WTC11 (cell line): ENCODE measurements around the gene NUDT3. TPM values are rescaled to one million over a fixed set of nuclear protein-coding genes. Genes with fewer than 3 reads are reported as not detected.

Experiments
- ATAC-seq: fragments of 200-7000 bp; cut with Tn5 transposase; 2 replicates; pipeline ENCODE4 v1.10.0; 2021; ENCODE audit warnings: mild to moderate bottlenecking, moderate library complexity
- Bru-seq: library from RNA; stranded (reverse); fragments of 400-500 nt; gene quantifications from one replicate; lab custom pipeline; 2021; lab: Mats Ljungman, UMichigan
- CTCF ChIA-PET: fragments of 300-600 bp; sonication (Branson Sonifier 250); formaldehyde crosslinking; loops from one replicate; lab custom pipeline; 2021; ENCODE audit warnings: antibody characterized with exemption; lab: Charles Lee
- POLR2A ChIA-PET: fragments of 350-600 bp; sonication (Branson Sonifier 250); formaldehyde crosslinking; loops from one replicate; lab custom pipeline; 2021; ENCODE audit warnings: antibody characterized with exemption; lab: Charles Lee
- DNase-seq: peaks from one replicate; pipeline ENCODE4 v3.0.0; 2021; ENCODE audit warnings: low spot score
- H3K27ac Mint-ChIP-seq: 2 replicates; pipeline ENCODE4 v1.8.0; 2021; ENCODE audit warnings: mixed read lengths
- H3K27me3 Mint-ChIP-seq: 2 replicates; pipeline ENCODE4 v1.8.0; 2021; ENCODE audit warnings: low read depth, mild to moderate bottlenecking, moderate library complexity, mixed read lengths
- H3K36me3 Mint-ChIP-seq: 2 replicates; pipeline ENCODE4 v1.8.0; 2021; ENCODE audit warnings: mixed read lengths
- H3K4me1 Mint-ChIP-seq: 2 replicates; pipeline ENCODE4 v1.8.0; 2022; ENCODE audit warnings: mixed read lengths
- H3K4me3 Mint-ChIP-seq: 2 replicates; pipeline ENCODE4 v1.8.0; 2021; ENCODE audit warnings: mild to moderate bottlenecking, moderate library complexity, mixed read lengths
- H3K9me3 Mint-ChIP-seq: 2 replicates; pipeline ENCODE4 v1.8.0; 2021; ENCODE audit warnings: mixed read lengths
- CREM ChIP-seq: sonication (generic); formaldehyde crosslinking; IDR thresholded peaks from 2 replicates; pipeline ENCODE4 v1.8.1; 2022; ENCODE audit warnings: mild to moderate bottlenecking, missing genetic modification reagents, moderate library complexity
- GRHL2 ChIP-seq: fragments of 250-450 bp; sonication (Bioruptor Pico); IDR thresholded peaks from 2 replicates; pipeline ENCODE4 v1.8.0; 2022; ENCODE audit warnings: mild to moderate bottlenecking, moderate library complexity; ENCODE audit not compliant: insufficient replicate concordance, severe bottlenecking
- GTF2I ChIP-seq: fragments of 250-450 bp; sonication (Bioruptor Pico); conservative IDR thresholded peaks from 2 replicates; pipeline ENCODE4 v1.4.0; 2021; ENCODE audit warnings: mild to moderate bottlenecking
- MAX ChIP-seq: sonication (generic); formaldehyde crosslinking; IDR thresholded peaks from 2 replicates; pipeline ENCODE4 v1.8.0; 2022; ENCODE audit warnings: mild to moderate bottlenecking, missing genetic modification reagents
- MYBL2 ChIP-seq: sonication (generic); formaldehyde crosslinking; IDR thresholded peaks from 2 replicates; pipeline ENCODE4 v1.8.1; 2023; ENCODE audit warnings: mild to moderate bottlenecking, moderate library complexity, missing genetic modification reagents
- NR2C2 ChIP-seq: sonication (generic); formaldehyde crosslinking; IDR thresholded peaks from 2 replicates; pipeline ENCODE4 v1.8.0; 2022; ENCODE audit warnings: mild to moderate bottlenecking, missing genetic modification reagents
- SMAD3 ChIP-seq: sonication (generic); formaldehyde crosslinking; IDR thresholded peaks from 2 replicates; pipeline ENCODE4 v1.8.0; 2022; ENCODE audit warnings: missing genetic modification reagents, mild to moderate bottlenecking, borderline replicate concordance
- SOX15 ChIP-seq: fragments of 250-450 bp; sonication (Bioruptor Pico); IDR thresholded peaks from 2 replicates; pipeline ENCODE4 v1.9.0; 2021; ENCODE audit warnings: mild to moderate bottlenecking
- STAT6 ChIP-seq: sonication (generic); formaldehyde crosslinking; conservative IDR thresholded peaks from 2 replicates; pipeline ENCODE4 v1.8.1; 2023; ENCODE audit warnings: mild to moderate bottlenecking, low read depth, missing genetic modification reagents, moderate library complexity
- TCF7 ChIP-seq: sonication (generic); formaldehyde crosslinking; IDR thresholded peaks from 2 replicates; pipeline ENCODE4 v1.8.0; 2022; ENCODE audit warnings: mild to moderate bottlenecking, low read depth, missing genetic modification reagents, moderate library complexity
- TEAD1 ChIP-seq: sonication (generic); formaldehyde crosslinking; IDR thresholded peaks from 2 replicates; pipeline ENCODE4 v1.8.0; 2022; ENCODE audit warnings: mild to moderate bottlenecking, missing genetic modification reagents
- TEAD4 ChIP-seq: sonication (generic); formaldehyde crosslinking; IDR thresholded peaks from 2 replicates; pipeline ENCODE4 v1.8.0; 2022; ENCODE audit warnings: mild to moderate bottlenecking, missing genetic modification reagents
- ZNF121 ChIP-seq: sonication (generic); formaldehyde crosslinking; IDR thresholded peaks from 2 replicates; pipeline ENCODE4 v1.8.0; 2023; ENCODE audit warnings: missing genetic modification reagents
- ZNF219 ChIP-seq: sonication (generic); formaldehyde crosslinking; IDR thresholded peaks from 2 replicates; pipeline ENCODE4 v1.8.0; 2023; ENCODE audit warnings: missing genetic modification reagents, mild to moderate bottlenecking, borderline replicate concordance
- ZNF317 ChIP-seq: sonication (generic); formaldehyde crosslinking; IDR thresholded peaks from 2 replicates; pipeline ENCODE4 v1.8.1; 2023; ENCODE audit warnings: low read depth, mild to moderate bottlenecking, moderate library complexity, missing genetic modification reagents, borderline replicate concordance
- ZNF425 ChIP-seq: fragments of 250-450 bp; sonication (Bioruptor Pico); conservative IDR thresholded peaks from 2 replicates; pipeline ENCODE4 v1.9.0; 2021; ENCODE audit warnings: mild to moderate bottlenecking
- long read RNA-seq, 3 experiments: library from RNA in 1 of 3; library from capped mRNA in 1 of 3; library from polyadenylated mRNA in 1 of 3; unstranded in 2 of 3; stranded (forward) in 1 of 3; transcript quantifications; one replicate each; pipeline ENCODE4 v2.0.0, GENCODE V29; 2021
- total RNA-seq: library from RNA; stranded (reverse); gene quantifications from 3 replicates; pipeline ENCODE4 v1.2.3, GENCODE V29; 2021
- TF ChIP-seq, protein P1 (sequence below): sonication (generic); formaldehyde crosslinking; IDR thresholded peaks from 2 replicates; pipeline ENCODE4 v1.8.1; 2022; ENCODE audit warnings: missing genetic modification reagents, borderline replicate concordance
- TF ChIP-seq, protein P2 (sequence below): sonication (generic); formaldehyde crosslinking; conservative IDR thresholded peaks from 2 replicates; pipeline ENCODE4 v1.8.1; 2022; ENCODE audit warnings: mild to moderate bottlenecking, missing genetic modification reagents
- TF ChIP-seq, protein P3 (sequence below): sonication (generic); formaldehyde crosslinking; IDR thresholded peaks from 2 replicates; pipeline ENCODE4 v1.8.1; 2022; ENCODE audit warnings: low read depth, mild to moderate bottlenecking, moderate library complexity, missing genetic modification reagents, borderline replicate concordance
- TF ChIP-seq, protein P4 (sequence below): sonication (generic); formaldehyde crosslinking; IDR thresholded peaks from 2 replicates; pipeline ENCODE4 v1.8.1; 2023; ENCODE audit warnings: mild to moderate bottlenecking, missing genetic modification reagents
- TF ChIP-seq, protein P5 (sequence below): sonication (generic); formaldehyde crosslinking; IDR thresholded peaks from 2 replicates; pipeline ENCODE4 v1.8.0; 2022; ENCODE audit warnings: mild to moderate bottlenecking, missing genetic modification reagents

Gene NUDT3
- total RNA-seq, result 24.6 to 30.0 TPM (median 24.8 TPM) in 3 replicates
- percentile 95 among the genes with signal in this experiment for Bru-seq, nascent RNA
- long read RNA-seq, experiment 1, full-length matches to known transcripts, result 144 of 240 reads
- long read RNA-seq, experiment 1, partial matches to known transcripts, result 3 of 240 reads
- long read RNA-seq, experiment 1, other reads (novel, unspliced or antisense), result 93 of 240 reads
- long read RNA-seq, experiment 2, full-length matches to known transcripts, result 46 of 92 reads
- long read RNA-seq, experiment 2, partial matches to known transcripts, result 2 of 92 reads
- long read RNA-seq, experiment 2, other reads (novel, unspliced or antisense), result 44 of 92 reads
- long read RNA-seq, experiment 3, full-length matches to known transcripts, result 6 of 7 reads
- long read RNA-seq, experiment 3, partial matches to known transcripts, result 0 of 7 reads
- long read RNA-seq, experiment 3, other reads (novel, unspliced or antisense), result 1 of 7 reads

- H3K36me3 Mint-ChIP-seq, result peaks cover 12% of the 10 kb centered on the region
- H3K27me3 Mint-ChIP-seq, result no peaks in the 10 kb centered on the region; the same call in 1 of the 2 replicates
- peaks cover 15% of the 10 kb centered on the region for H3K4me1 Mint-ChIP-seq
- H3K4me3 Mint-ChIP-seq, result peak within 1 kb of the TSS; percentile 90
- DNase-seq (peak; percentile 93), ATAC-seq (peak; percentile 91)
- POLR2A ChIA-PET, result no interaction called here
- CTCF ChIA-PET, result interaction anchor here (1.3 kb wide), 1 partner anchor 143 kb away, joined by 3 read pairs; no protein-coding TSS in a partner anchor
- peaks cover 12% of the 10 kb centered on the region for H3K9me3 Mint-ChIP-seq
- H3K27ac Mint-ChIP-seq, result peak within 1 kb of the TSS; percentile 82
- TF ChIP-seq GRHL2 (no peak), MAX (CRISPR knock-in tag) (peak; percentile 55), SMAD3 (CRISPR knock-in tag) (no peak), TEAD1 (no peak; the same call in 1 of the 2 replicates), CREM (CRISPR knock-in tag) (peak; percentile 80; the same call in 1 of the 2 replicates), TEAD4 (CRISPR knock-in tag) (no peak), ZNF317 (no peak), NR2C2 (CRISPR knock-in tag) (no peak), ZNF121 (CRISPR knock-in tag) (no peak), ZNF219 (CRISPR knock-in tag) (no peak), GTF2I (no peak), MYBL2 (CRISPR knock-in tag) (no peak), STAT6 (CRISPR knock-in tag) (no peak), ZNF425 (CRISPR knock-in tag) (no peak), SOX15 (no peak), TCF7 (no peak)
- TF ChIP-seq, protein P1, sequence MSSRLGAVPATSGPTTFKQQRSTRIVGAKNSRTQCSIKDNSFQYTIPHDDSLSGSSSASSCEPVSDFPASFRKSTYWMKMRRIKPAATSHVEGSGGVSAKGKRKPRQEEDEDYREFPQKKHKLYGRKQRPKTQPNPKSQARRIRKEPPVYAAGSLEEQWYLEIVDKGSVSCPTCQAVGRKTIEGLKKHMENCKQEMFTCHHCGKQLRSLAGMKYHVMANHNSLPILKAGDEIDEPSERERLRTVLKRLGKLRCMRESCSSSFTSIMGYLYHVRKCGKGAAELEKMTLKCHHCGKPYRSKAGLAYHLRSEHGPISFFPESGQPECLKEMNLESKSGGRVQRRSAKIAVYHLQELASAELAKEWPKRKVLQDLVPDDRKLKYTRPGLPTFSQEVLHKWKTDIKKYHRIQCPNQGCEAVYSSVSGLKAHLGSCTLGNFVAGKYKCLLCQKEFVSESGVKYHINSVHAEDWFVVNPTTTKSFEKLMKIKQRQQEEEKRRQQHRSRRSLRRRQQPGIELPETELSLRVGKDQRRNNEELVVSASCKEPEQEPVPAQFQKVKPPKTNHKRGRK (CRISPR knock-in tag), result no peak
- TF ChIP-seq, protein P2, sequence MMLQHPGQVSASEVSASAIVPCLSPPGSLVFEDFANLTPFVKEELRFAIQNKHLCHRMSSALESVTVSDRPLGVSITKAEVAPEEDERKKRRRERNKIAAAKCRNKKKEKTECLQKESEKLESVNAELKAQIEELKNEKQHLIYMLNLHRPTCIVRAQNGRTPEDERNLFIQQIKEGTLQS, result no peak
- TF ChIP-seq, protein P3, sequence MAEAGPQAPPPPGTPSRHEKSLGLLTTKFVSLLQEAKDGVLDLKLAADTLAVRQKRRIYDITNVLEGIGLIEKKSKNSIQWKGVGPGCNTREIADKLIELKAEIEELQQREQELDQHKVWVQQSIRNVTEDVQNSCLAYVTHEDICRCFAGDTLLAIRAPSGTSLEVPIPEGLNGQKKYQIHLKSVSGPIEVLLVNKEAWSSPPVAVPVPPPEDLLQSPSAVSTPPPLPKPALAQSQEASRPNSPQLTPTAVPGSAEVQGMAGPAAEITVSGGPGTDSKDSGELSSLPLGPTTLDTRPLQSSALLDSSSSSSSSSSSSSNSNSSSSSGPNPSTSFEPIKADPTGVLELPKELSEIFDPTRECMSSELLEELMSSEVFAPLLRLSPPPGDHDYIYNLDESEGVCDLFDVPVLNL (CRISPR knock-in tag), result no peak; the same call in 1 of the 2 replicates
- TF ChIP-seq, protein P4, sequence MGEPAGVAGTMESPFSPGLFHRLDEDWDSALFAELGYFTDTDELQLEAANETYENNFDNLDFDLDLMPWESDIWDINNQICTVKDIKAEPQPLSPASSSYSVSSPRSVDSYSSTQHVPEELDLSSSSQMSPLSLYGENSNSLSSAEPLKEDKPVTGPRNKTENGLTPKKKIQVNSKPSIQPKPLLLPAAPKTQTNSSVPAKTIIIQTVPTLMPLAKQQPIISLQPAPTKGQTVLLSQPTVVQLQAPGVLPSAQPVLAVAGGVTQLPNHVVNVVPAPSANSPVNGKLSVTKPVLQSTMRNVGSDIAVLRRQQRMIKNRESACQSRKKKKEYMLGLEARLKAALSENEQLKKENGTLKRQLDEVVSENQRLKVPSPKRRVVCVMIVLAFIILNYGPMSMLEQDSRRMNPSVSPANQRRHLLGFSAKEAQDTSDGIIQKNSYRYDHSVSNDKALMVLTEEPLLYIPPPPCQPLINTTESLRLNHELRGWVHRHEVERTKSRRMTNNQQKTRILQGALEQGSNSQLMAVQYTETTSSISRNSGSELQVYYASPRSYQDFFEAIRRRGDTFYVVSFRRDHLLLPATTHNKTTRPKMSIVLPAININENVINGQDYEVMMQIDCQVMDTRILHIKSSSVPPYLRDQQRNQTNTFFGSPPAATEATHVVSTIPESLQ (CRISPR knock-in tag), result no peak
- TF ChIP-seq, protein P5, sequence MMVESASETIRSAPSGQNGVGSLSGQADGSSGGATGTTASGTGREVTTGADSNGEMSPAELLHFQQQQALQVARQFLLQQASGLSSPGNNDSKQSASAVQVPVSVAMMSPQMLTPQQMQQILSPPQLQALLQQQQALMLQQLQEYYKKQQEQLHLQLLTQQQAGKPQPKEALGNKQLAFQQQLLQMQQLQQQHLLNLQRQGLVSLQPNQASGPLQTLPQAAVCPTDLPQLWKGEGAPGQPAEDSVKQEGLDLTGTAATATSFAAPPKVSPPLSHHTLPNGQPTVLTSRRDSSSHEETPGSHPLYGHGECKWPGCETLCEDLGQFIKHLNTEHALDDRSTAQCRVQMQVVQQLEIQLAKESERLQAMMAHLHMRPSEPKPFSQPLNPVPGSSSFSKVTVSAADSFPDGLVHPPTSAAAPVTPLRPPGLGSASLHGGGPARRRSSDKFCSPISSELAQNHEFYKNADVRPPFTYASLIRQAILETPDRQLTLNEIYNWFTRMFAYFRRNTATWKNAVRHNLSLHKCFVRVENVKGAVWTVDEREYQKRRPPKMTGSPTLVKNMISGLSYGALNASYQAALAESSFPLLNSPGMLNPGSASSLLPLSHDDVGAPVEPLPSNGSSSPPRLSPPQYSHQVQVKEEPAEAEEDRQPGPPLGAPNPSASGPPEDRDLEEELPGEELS, result peak; percentile 46; the same call in 1 of the 2 replicates
Observed at GRCh38 chr6:34392497-34393190, at the start of gene NUDT3. Gene NUDT3 (minus strand): TSS chr6:34392669. CDS start chr6:34392362, 307 bp downstream.
